Measurements from ENCODE around the gene SYTL3. TPM values are rescaled to one million over a fixed set of nuclear protein-coding genes. Genes with fewer than 3 reads are reported as not detected.

The SYTL3 gene
- total and polyA plus RNA-seq, 2 experiments from 2014 or later: 0.07 TPM; not detected in 1

- no peak overlapping the region for H3K4me2 ChIP-seq
- H3K9me2 ChIP-seq (ENCODE audit: insufficient read depth): no peaks in the 10 kb centered on the region
- DNase-seq (ENCODE audit: low spot score) (peak; percentile 62), ATAC-seq (peak; percentile 74)
- H3K79me2 ChIP-seq (replicated peaks; ENCODE audit: insufficient read depth): no peaks in the 10 kb centered on the region
- peaks cover 10% of the 10 kb centered on the region for H3K36me3 ChIP-seq (ENCODE audit: insufficient read depth)
- no peak for TF ChIP-seq EZH2 (IDR thresholded peaks at IDR 0.05; ENCODE audit: low read depth, unreplicated experiment)
- TF ChIP-seq, protein P1, sequence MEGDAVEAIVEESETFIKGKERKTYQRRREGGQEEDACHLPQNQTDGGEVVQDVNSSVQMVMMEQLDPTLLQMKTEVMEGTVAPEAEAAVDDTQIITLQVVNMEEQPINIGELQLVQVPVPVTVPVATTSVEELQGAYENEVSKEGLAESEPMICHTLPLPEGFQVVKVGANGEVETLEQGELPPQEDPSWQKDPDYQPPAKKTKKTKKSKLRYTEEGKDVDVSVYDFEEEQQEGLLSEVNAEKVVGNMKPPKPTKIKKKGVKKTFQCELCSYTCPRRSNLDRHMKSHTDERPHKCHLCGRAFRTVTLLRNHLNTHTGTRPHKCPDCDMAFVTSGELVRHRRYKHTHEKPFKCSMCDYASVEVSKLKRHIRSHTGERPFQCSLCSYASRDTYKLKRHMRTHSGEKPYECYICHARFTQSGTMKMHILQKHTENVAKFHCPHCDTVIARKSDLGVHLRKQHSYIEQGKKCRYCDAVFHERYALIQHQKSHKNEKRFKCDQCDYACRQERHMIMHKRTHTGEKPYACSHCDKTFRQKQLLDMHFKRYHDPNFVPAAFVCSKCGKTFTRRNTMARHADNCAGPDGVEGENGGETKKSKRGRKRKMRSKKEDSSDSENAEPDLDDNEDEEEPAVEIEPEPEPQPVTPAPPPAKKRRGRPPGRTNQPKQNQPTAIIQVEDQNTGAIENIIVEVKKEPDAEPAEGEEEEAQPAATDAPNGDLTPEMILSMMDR (conservative IDR thresholded peaks at IDR 0.05; ENCODE audit: low read depth in 2 of 2): peak; percentile 38 to 77; a peak in 3 of 4 replicates
- no peak overlapping the region for H2AFZ ChIP-seq
- no peak overlapping the region for H3K27ac ChIP-seq (ENCODE audit: low read depth)
- Mint-ChIP-seq H3K4me1 (peaks cover 23% of the 10 kb centered on the region), H3K36me3 (ENCODE audit: low read depth) (peaks cover 61% of the 10 kb centered on the region), H3K27me3 (ENCODE audit: insufficient read depth, low read depth, poor library complexity) (peaks cover 21% of the 10 kb centered on the region), H3K4me3 (no peak overlapping the region), H3K27ac (no peak overlapping the region), H3K9me3 (no peaks in the 10 kb centered on the region)
- H3F3A ChIP-seq (replicated peaks; ENCODE audit: low read depth): no peaks in the 10 kb centered on the region
- peaks cover 10% of the 10 kb centered on the region for H4K20me1 ChIP-seq (replicated peaks; ENCODE audit: insufficient read depth)
- no peaks in the 10 kb centered on the region for H3K4me1 ChIP-seq (ENCODE audit: insufficient read depth)
- no peak overlapping the region for H3K4me3 ChIP-seq
- no peaks in the 10 kb centered on the region for H3K27me3 ChIP-seq (ENCODE audit: insufficient read depth)
Observed at GRCh38 chr6:158629367-158630221, 20.3 kb upstream of the SYTL3 start.

DNA sequence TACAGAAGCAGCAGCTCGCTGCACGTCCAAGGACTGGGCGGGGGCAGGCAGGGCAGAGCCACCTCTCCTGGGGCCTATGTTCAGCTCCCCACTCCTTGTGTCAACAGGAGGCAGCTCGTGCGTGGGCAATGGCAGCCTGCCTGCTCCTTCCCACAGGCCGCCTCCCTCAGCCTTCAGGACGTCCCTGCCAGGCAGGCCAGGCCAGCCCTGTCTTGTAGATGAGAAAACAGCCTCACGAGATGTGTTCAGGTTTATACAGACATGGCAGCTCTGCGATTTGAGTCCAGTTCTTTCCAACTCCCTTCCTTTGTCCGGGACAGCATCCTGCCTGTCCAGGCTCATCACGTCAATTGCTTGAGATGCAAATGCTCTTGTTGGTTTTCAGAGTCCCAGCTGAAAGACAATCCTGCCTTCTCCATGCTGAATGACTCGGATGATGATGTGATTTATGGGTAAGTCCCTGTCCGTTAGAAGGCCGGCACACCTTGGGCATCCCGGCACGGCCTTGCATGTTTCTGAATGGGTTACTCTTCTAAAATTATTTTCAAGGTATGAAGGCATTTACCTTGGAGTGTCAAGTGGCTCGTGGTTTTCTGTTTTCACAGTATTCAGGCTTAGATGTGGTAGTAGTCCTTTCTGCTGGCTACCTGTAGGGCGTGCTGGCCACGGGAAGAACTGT lies 18.8 kb upstream of the SYTL3 start:
- Histone ChIP-seq H3K27me3 (ENCODE audit: insufficient read depth) (no peaks in the 10 kb centered on the region), H3K79me2 (replicated peaks; ENCODE audit: insufficient read depth) (no peaks in the 10 kb centered on the region), H3K36me3 (ENCODE audit: insufficient read depth) (peaks cover 10% of the 10 kb centered on the region), H3K4me3 (no peak overlapping the region), H3F3A (replicated peaks; ENCODE audit: low read depth) (no peaks in the 10 kb centered on the region), H3K4me1 (ENCODE audit: insufficient read depth) (no peaks in the 10 kb centered on the region), H2AFZ (no peak overlapping the region), H4K20me1 (replicated peaks; ENCODE audit: insufficient read depth) (peaks cover 10% of the 10 kb centered on the region), H3K4me2 (no peak overlapping the region), H3K9me2 (ENCODE audit: insufficient read depth) (no peaks in the 10 kb centered on the region), H3K27ac (ENCODE audit: low read depth) (no peak overlapping the region; the same call in 1 of the 2 replicates)
- Mint-ChIP-seq H3K27me3 (ENCODE audit: insufficient read depth, low read depth, poor library complexity) (peaks cover 16% of the 10 kb centered on the region), H3K36me3 (ENCODE audit: low read depth) (peaks cover 67% of the 10 kb centered on the region), H3K4me1 (peaks cover 21% of the 10 kb centered on the region), H3K9me3 (no peaks in the 10 kb centered on the region), H3K4me3 (no peak overlapping the region), H3K27ac (peak overlapping the region; percentile 85)
- ATAC-seq (no peak), DNase-seq (ENCODE audit: low spot score) (no peak)
- TF ChIP-seq ETS1 (IDR thresholded peaks at IDR 0.05): no peak
- no peak for TF ChIP-seq EZH2phosphoT487 (IDR thresholded peaks at IDR 0.05; ENCODE audit: unreplicated experiment)
- no peak for TF ChIP-seq REST (IDR thresholded peaks at IDR 0.05; ENCODE audit: unreplicated experiment)
- no peak for TF ChIP-seq NANOG (IDR thresholded peaks at IDR 0.05; ENCODE audit: borderline replicate concordance)
- TF ChIP-seq JUNB (IDR thresholded peaks at IDR 0.05; ENCODE audit: unreplicated experiment): no peak
- no peak for TF ChIP-seq POLR2AphosphoS5 (IDR thresholded peaks at IDR 0.05; ENCODE audit: low read depth)
